GM12865 (cell line): ENCODE data around the gene ALKBH6.
A peak's percentile ranks its signal among the peaks of the same experiment; 100 is the strongest.

Experiments used
- DNase-seq: peaks from one replicate; pipeline ENCODE4 v3.0.0; 2010; ENCODE audit warnings: low read depth
- H3K4me3 ChIP-seq: 2 replicates; pipeline ENCODE4 v1.5.1; 2011; ENCODE audit warnings: mild to moderate bottlenecking, low read depth, low read length, control low read depth
- TF ChIP-seq, protein P1 (sequence below): IDR thresholded peaks from 2 replicates; pipeline ENCODE4 v1.5.1; 2011; ENCODE audit warnings: low read length, control low read depth, low read depth, inconsistent platforms; ENCODE audit not compliant: insufficient read depth; ENCODE audit errors: missing control alignments

Gene ALKBH6

DNA sequence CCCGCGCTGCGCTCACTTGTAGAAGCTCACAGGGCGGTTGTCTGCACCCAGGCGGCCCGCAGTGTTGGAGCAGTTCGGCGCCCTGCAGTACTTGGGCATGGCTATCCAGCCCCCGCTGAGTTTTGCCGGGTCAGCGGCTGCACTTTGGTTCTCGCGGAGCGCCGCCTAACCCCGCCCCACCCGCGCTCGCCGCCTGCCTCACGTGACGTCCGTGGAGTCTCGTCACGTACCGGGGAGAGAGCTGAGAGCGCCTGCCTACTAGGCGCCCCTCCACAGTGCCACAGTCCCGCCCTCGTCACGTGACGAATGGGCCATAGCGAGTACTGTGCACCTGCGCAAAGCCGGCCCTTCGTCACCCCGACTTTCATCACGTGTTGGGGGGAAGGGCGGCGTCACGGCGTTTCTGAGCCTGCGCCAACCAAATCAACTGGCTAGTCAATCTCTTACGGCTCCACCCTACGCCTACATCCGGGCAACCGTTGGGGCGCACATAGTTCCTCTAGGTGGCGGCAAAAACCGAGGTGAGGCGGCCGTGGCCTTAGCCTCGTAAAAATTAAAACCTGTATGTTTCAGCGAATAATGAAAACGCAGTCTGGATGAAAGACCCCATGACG lies 40.2 kb upstream of the ALKBH6 start, which contains the start of gene THAP8:
TSS of gene THAP8 (minus strand) at position 167 of the 614 bp plus-strand sequence. CDS start at position 99, 68 bp downstream.
- TF ChIP-seq, protein P1, sequence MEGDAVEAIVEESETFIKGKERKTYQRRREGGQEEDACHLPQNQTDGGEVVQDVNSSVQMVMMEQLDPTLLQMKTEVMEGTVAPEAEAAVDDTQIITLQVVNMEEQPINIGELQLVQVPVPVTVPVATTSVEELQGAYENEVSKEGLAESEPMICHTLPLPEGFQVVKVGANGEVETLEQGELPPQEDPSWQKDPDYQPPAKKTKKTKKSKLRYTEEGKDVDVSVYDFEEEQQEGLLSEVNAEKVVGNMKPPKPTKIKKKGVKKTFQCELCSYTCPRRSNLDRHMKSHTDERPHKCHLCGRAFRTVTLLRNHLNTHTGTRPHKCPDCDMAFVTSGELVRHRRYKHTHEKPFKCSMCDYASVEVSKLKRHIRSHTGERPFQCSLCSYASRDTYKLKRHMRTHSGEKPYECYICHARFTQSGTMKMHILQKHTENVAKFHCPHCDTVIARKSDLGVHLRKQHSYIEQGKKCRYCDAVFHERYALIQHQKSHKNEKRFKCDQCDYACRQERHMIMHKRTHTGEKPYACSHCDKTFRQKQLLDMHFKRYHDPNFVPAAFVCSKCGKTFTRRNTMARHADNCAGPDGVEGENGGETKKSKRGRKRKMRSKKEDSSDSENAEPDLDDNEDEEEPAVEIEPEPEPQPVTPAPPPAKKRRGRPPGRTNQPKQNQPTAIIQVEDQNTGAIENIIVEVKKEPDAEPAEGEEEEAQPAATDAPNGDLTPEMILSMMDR, result peak; percentile 39
- DNase-seq, result peak; percentile 100

DNA sequence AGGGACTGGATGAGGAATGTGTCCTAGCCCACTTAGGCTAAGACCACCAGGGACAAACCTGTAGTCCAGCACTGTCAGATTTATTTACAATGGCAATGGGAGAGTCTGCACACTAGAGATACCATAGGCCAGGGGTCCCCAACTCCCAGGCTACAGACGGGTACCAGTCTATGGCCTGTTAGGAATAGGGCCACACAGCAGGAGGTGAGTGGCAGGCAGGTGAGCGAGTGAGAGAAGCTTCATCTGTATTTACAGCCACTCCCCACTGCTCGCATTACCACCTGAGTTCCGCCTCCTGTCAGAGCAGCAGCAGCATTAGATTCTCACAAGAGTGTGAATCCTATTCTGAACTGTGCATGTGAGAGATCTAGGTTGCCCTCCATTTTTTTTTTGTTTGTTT lies 37.6 kb upstream of the ALKBH6 start:
- no peak overlapping the region for H3K4me3 ChIP-seq
- TF ChIP-seq, protein P1, result no peak
- DNase-seq, result no peak

More for the DNA sequence above, 40.2 kb upstream of the ALKBH6 start, which contains the start of gene THAP8:
- H3K4me3 ChIP-seq, result peak within 1 kb of the TSS; percentile 60

DNA sequence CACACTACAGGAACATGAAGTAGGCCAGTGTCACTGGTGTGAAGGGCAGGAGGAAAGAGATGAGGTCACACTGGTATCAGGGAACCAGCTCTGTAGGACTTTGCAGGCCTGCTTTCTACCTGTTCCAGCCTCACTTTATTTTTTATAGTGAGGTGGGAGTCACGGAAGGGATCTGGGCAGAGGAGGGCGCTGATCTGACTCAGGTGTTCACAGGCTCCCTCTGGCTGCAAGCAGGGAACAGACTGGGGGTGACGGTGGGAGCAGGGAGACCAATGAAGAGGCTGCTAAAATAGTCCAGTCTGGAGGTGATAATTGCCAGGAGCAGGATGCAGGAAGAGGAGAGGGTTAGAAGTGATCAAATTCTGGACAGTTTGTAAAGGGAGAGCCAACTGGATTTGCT lies 37.2 kb upstream of the ALKBH6 start:
- no peak for DNase-seq
- H3K4me3 ChIP-seq, result no peak overlapping the region
- TF ChIP-seq, protein P1, result no peak

DNA sequence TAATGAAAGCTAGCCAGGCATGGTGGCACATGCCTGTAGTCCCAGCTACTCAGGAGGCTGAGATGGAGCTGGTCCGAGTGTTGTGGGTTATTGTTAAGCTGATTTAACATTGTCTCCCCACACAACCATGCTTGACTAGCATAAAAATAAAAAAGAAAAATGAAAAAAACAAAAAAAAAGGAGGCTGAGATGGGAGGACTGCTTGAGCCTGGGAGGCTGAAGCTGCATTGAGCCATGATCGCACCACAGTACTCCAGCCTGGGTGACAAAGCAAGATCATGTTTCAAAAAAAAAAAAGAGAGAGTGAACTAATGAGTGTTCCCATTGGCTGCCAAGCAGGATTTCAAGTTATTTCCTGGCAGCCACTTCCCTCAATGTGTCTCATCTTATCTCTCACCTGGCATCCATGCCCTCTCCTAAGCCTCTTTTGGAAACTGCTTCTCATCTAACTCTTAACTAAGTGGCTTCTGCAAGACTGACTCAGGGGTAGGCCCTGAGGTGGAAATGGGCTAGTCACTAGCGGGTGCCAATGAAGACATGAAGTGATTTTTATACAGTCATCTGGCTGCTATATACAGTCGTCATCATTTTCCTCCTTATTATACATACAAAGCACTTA lies 35.2 kb upstream of the ALKBH6 start:
- H3K4me3 ChIP-seq, result no peak overlapping the region
- DNase-seq, result no peak
- TF ChIP-seq, protein P1, result no peak

DNA sequence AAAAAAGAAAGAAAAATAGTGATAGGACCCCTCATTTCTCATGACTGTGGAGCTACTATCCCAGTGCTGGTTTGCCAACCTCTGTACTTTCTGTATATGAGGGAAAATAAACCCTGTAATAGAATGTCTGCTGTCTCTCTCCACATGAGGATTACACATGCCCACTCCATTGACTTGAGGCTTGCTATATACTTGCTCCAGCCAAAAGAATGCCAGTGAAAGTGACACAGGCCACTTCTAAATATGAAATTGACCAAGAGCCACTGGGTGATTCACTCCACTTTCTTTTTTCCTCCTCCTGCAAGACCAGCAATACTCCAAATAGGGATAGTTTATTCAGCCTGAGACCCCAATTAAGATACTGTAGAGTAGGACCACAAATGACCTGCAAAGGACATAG lies 33.8 kb upstream of the ALKBH6 start:
- TF ChIP-seq, protein P1, result no peak
- no peak for DNase-seq
- no peak overlapping the region for H3K4me3 ChIP-seq

DNA sequence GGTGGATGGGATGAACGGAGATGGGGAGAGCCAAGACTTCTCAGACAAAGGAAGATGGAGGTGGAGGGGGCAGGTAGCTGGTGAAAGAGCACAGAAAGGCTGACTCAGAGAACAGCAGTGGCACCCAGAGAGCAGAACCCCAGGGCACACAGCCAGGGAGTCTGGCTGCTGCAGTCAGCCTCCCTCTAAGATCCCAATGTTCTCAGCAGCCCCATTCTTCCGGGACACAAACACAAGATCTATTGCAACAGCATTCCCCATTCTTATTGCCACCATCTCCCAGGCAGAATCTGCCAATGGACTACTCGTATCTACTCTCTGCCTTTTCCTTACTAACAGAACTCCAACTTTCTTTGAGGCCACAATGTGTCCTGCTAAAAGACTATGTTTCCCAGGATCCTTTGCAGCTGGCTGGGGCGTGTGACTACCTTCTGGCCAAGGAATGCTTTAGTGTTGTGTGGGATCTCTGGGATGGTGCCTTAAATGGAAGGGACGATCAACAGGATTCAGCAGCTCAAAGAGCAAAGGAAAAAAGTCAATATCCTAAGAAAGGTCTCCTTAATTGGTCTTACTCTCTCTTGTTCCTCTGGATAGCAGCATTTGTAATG lies 32.5 kb upstream of the ALKBH6 start:
- H3K4me3 ChIP-seq, result no peak overlapping the region
- no peak for DNase-seq
- TF ChIP-seq, protein P1, result no peak
